ENCODE measurements around the gene TELO2.

TELO2 gene

GRCh38 chr16:1519831-1520230, 26.7 kb downstream of the TELO2 start:
- no peak for DNase-seq (ENCODE audit: low read depth)

GRCh38 chr16:1520461-1520860, 27.3 kb downstream of the TELO2 start:
- no peak for DNase-seq (ENCODE audit: low read depth)

- no peak for DNase-seq (ENCODE audit: low read depth)
Observed at GRCh38 chr16:1523581-1524245, 30.6 kb downstream of the TELO2 start.

DNA sequence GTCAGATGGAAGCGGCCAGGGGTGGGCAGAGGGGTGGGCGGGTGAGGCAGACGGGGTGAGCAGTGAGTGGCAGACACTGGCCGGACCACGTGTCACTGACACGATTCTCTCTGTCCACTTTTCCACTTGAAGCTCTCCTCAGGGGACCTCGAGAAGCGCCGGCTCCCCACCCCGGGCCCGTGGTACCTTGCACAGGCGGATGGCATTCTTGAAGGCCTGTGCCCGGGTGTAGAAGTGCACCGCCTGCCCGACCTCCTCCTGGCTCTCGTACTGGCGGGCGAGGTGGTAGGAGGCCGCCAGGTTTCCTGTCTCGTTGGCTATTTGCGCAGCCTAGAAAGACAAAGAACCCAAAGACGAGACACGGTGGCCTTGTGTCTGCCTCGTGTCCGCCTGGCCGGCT, 31.2 kb downstream of the TELO2 start:
- no peak for DNase-seq (ENCODE audit: low read depth)

DNA sequence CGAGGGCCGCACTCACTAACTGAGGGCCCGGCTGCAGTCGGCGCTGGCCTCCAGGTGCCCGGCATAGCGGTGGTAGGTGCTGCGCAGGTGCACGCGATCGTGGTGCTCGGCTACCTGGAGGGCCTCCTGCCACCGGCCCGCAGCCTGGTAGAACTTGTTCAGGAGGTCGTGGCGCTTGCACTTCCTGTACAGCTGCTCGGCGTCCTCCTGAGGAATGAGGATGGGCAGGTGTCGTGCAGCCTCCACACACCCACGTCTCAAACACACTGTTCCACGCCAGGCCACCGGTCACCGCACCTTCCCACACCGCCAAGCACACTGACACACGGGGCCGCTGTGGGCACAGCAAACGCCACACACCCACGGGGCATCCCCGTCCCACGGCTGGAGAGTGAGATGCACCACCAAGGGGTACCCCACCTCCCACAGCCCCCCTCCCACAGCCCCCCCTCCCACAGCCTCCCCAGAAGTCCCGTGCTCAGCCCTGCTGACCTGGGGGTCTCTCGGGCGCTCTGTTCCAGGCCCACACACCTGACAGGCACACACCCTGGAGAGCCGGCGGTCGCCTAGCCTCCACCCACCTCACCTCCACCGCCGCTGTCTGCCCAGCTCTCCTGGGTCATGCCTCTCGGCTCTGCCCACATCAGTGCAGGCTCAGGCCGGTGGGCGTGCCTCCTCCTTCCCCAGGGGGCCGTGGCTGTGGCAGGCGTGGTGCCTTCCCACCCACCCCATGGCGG, 32.9 kb downstream of the TELO2 start:
- DNase-seq (ENCODE audit: low read depth) = no peak

- no peak for DNase-seq (ENCODE audit: low read depth)
Observed at GRCh38 chr16:1526608-1527555, 33.7 kb downstream of the TELO2 start.

DNA sequence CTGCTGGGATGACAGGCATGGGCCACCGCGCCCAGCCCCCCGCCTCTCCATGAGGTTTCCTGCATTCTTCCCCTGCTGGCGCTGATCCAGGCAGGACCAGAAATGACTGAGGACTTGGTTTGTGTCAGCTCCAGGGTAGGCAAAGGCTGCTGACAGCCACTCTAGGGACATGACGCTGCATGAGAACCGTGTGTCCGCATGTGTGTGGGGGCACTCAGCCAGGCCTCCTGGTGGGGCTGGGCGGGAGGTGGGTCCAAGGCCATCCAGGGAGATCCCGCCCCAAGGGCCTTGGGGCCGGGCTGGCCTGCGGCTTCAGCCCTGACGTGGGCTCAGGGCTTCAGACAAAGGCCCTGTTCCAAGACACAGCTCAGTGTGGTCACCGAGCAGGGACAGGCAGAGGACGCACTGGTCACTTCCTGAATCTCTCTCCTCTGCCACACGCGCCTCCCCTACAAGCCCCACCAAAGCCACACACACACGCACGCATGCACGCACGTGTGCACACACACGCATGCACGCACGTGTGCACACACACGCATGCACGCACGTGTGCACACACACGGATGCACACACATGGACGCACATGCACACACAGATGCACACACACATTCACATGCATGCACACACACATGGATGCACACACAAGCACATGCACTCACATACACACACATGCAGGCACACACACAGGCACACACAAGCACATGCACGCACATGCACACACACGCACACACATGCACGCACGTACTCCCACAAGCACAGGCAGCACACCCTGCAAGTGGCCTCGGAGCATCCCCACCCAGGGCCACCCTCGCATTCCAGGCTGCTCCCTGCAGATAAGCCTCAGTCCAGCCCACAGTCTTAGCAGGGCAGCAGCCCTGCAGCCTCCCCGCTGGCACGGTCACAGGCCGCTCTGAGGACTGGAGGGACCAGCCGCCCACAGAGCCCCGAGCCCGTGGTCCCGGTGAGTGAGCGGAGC, 35.0 kb downstream of the TELO2 start:
- no peak for DNase-seq (ENCODE audit: low read depth)

DNA sequence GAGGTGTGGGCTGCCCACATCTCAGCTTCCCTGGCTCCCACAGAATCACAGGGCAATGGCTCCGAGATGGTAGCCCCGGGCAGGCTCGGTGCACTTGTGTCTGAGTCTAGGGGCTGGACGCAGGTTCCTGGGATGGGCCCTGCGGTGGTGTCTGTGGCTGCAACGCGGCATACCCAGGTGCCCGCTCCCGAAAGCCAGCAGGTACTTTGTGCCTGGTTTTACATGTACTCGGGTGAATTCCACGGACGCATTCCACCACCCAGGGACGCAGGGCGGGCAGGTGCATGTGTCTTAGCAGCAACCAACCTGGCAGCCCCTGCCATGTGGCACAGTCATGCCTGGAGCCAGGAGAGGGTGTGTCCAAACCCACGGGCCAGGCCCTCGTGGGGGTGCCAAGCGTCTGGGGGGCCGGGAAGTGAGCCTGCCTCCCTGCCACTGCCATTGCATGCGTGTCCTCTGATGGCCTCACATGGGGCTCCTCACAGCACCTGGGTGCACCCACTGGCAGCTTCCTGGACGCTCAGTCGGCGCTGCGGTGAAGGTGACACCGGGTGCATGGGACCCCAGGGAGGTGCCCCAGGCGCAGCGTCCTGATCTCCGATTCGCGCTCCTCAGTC, 35.9 kb downstream of the TELO2 start:
- no peak for DNase-seq (ENCODE audit: low read depth)

DNA sequence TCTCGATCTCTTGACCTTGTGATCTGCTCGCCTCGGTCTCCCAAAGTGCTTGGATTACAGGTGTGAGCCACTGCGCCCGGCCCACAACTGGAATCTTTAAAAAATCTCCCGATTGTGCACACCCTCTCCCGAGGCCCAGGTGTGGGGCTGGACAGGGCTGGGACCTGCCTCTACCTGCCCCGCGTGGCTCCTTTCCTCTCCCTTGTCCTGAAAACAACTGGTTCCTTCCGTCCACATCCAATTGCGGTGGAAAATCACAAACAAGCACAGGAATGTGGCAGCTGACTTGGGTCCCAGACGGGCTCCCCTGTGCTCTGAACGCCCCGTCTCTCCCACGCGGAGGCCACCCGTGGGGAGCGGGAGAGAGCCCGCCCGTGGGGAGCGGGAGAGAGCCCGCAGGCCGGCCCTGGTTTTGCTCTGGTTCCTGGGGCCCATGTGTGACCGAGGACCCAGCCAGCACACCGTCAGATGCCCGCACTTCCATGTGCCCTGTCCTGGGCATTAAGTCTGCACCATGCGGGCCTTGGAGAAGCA, 37.3 kb downstream of the TELO2 start:
- no peak for DNase-seq (ENCODE audit: low read depth)

- DNase-seq (ENCODE audit: low read depth) = peak; percentile 75
Observed at GRCh38 chr16:1530883-1531637, 37.9 kb downstream of the TELO2 start.

- DNase-seq (ENCODE audit: low read depth) = no peak
Observed at GRCh38 chr16:1531638-1531910, 38.4 kb downstream of the TELO2 start.

- DNase-seq (ENCODE audit: low read depth) = no peak
Observed at GRCh38 chr16:1532081-1532760, 39.1 kb downstream of the TELO2 start.

DNA sequence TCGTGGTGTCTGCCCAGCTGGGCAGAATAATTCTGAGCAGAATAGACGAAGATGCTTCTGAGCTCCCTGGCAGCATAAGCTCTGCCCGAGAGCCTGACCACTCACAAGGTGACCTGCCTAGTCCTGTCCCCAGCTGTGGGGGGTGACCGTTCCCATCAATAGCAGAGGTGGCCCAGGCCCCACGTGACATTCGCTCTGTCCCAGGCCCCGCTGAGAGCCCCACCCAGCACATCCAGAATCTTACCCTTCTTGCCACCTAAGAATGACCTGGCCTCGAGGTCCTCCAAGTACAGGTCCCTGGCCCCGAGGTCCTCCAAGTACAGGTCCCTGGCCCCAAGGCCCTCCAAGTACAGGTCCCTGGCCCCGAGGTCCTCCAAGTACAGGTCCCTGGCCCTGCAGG, 39.6 kb downstream of the TELO2 start:
- DNase-seq (ENCODE audit: low read depth) = no peak

DNA sequence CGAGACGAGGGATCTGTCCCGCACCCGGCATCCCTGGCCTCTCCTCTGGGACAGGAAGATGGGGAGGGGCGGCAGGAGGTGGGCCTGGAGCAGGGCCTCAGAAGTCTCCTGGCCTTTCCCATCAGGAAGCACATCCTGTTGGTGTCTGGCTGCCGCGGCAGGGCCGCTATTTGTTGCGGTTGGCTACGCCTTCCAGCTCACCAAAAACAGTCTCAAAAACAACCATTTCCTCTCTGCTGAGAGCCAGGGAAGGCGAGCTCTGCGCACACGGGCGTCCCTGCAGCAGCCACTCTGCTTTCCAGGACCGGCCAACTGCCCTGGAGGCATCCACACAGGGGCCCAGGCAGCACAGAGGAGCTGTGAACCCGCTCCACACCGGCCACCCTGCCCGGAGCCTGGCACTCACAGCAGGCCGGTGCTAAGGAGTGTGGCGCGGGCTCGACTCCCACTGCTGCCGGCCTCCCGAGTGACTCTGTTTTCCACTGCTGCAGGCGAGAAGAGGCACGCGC, 40.3 kb downstream of the TELO2 start, which contains the start of gene TMEM204:
TMEM204 (plus strand) TSS at position 224 of the 509 bp plus-strand sequence. CDS start 610 bp downstream, outside the sequence.
- DNase-seq (ENCODE audit: low read depth) = peak; percentile 50

DNA sequence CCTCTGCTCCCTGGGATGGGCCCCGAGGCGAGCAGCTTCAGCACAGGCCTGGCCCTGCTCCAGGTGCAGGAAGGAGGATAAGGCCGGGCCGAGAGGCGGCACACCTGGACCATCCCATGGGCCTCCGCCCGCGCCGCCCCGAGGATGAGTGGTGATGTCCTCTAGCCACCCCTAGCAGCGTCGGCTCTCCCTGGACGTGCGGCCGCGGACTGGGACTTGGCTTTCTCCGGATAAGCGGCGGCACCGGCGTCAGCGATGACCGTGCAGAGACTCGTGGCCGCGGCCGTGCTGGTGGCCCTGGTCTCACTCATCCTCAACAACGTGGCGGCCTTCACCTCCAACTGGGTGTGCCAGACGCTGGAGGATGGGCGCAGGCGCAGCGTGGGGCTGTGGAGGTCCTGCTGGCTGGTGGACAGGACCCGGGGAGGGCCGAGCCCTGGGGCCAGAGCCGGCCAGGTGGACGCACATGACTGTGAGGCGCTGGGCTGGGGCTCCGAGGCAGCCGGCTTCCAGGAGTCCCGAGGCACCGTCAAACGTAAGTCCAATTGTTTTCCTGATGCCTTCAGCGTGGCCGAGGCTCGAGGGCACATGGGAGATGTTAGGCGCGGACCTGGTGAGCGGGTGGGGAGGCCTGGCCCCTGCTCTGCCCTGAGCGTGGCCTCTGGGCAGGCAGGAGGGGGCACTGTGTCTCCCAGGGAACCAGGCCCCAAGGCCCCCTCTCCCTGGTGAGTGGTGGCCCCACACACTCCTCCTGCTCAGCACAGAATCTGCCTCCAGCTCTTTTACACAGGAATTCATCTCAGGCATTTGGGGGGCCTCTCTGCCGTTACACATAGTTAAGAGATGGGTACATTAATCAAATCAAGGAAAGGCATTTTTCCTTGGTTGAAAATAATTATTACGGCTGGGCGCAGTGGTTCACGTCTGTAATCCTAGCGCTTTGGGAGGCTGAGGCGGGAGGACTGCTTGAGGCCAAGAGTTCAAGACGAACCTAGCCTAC, 41.2 kb downstream of the TELO2 start:
- DNase-seq (ENCODE audit: low read depth) = no peak

- DNase-seq (ENCODE audit: low read depth) = no peak
Observed at GRCh38 chr16:1535391-1536291, 42.5 kb downstream of the TELO2 start.

DNA sequence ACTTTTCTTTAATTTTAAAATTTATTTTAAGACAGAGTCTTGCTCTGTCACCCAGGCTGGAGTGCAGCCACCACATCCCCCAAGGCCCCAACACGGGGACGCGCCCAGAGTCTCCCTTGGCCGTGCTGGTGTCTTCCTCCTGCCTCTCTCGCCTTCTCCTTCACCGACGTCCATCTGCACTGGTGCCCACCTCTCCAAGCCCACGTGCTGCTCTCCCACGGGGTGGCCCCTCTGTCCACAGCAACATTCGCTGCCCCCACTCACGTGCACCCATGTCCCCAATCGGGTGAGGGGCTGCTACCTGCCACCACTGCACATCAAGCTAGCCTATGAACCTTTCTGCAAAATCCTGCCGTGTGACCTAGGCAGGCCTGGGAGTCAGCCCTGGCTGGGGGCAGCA, 43.4 kb downstream of the TELO2 start:
- DNase-seq (ENCODE audit: low read depth) = no peak

Data from GM04503 (cell line).